Liver (tissue), 9 donors: ENCODE results near the gene THOC7. TPM values are rescaled to one million over a fixed set of nuclear protein-coding genes. Genes with fewer than 3 reads are reported as not detected.

Source experiments
- DNase-seq: peaks from one replicate; pipeline ENCODE4 v3.0.0-alpha.2; 2017; ENCODE audit warnings: low spot score
- H3K27ac ChIP-seq, 2 donors: one replicate each; pipeline ENCODE4 v1.7.0; 2013; ENCODE audit warnings: inconsistent platforms in 2 of 2, low read length in 2 of 2, control low read depth in 1 of 2, low read depth in 1 of 2, mild to moderate bottlenecking in 1 of 2
- H3K27me3 ChIP-seq, 4 donors: one replicate each; pipeline versions ENCODE4 v1.6.1 to v1.7.0; 2013; ENCODE audit warnings: low read length in 3 of 4, inconsistent platforms in 1 of 4, mild to moderate bottlenecking in 1 of 4, moderate library complexity in 1 of 4; ENCODE audit not compliant: control insufficient read depth in 4 of 4, insufficient read depth in 4 of 4
- H3K36me3 ChIP-seq, 4 donors: one replicate each; pipeline versions ENCODE4 v1.6.1 to v1.7.0; 2013; ENCODE audit warnings: low read length in 3 of 4, mild to moderate bottlenecking in 3 of 4, low read depth in 1 of 4, moderate library complexity in 1 of 4; ENCODE audit not compliant: control insufficient read depth in 4 of 4, insufficient read depth in 3 of 4
- H3K4me1 ChIP-seq, 4 donors: one replicate each; pipeline versions ENCODE4 v1.6.1 to v1.7.0; 2013; ENCODE audit warnings: low read length in 3 of 4, mild to moderate bottlenecking in 3 of 4, moderate library complexity in 1 of 4; ENCODE audit not compliant: control insufficient read depth in 4 of 4, insufficient read depth in 4 of 4
- H3K4me3 ChIP-seq, 3 donors: one replicate each; pipeline versions ENCODE4 v1.6.1 to v1.7.0; 2013; ENCODE audit warnings: low read length in 3 of 3, control low read depth in 1 of 3, low read depth in 1 of 3, mild to moderate bottlenecking in 1 of 3
- H3K9ac ChIP-seq, 2 donors: one replicate each; pipeline ENCODE4 v1.7.0; 2013; ENCODE audit warnings: low read length in 2 of 2, mild to moderate bottlenecking in 2 of 2, moderate library complexity in 2 of 2, control low read depth in 1 of 2, low read depth in 1 of 2
- H3K9me3 ChIP-seq, 4 donors: one replicate each; pipeline versions ENCODE4 v1.6.1 to v1.7.0; 2013; ENCODE audit warnings: low read length in 3 of 4; ENCODE audit not compliant: control insufficient read depth in 4 of 4
- ATF3 ChIP-seq: IDR thresholded peaks from 2 replicates; pipeline ENCODE4 v1.6.1; 2016; ENCODE audit warnings: antibody characterized with exemption
- FOXA1 ChIP-seq: IDR thresholded peaks from 2 replicates; pipeline ENCODE4 v1.6.1; 2016; ENCODE audit warnings: antibody characterized with exemption
- FOXA2 ChIP-seq: IDR thresholded peaks from 2 replicates; pipeline ENCODE4 v1.6.1; 2016; ENCODE audit warnings: antibody characterized with exemption
- GABPA ChIP-seq, 2 donors: IDR thresholded peaks in 1 of 2; conservative IDR thresholded peaks in 1 of 2; 2 replicates each; pipeline ENCODE4 v1.6.1; 2016; ENCODE audit warnings: antibody characterized with exemption in 2 of 2, mild to moderate bottlenecking in 1 of 2, moderate library complexity in 1 of 2
- HNF4A ChIP-seq, 2 donors: conservative IDR thresholded peaks; 2 replicates each; pipeline ENCODE4 v1.6.1; 2016; ENCODE audit warnings: antibody characterized with exemption in 2 of 2, mild to moderate bottlenecking in 2 of 2
- JUND ChIP-seq, 2 donors: IDR thresholded peaks; 2 replicates each; pipeline ENCODE4 v1.6.1; 2016; ENCODE audit warnings: antibody characterized with exemption in 2 of 2
- MAX ChIP-seq: IDR thresholded peaks from 2 replicates; pipeline ENCODE4 v1.6.1; 2016; ENCODE audit warnings: antibody characterized with exemption
- NR2F2 ChIP-seq: IDR thresholded peaks from 2 replicates; pipeline ENCODE4 v1.6.1; 2016; ENCODE audit warnings: antibody characterized with exemption
- RAD21 ChIP-seq, 2 donors: IDR thresholded peaks; 2 replicates each; pipeline ENCODE4 v1.6.1; 2016; ENCODE audit warnings: antibody characterized with exemption in 2 of 2, mild to moderate bottlenecking in 2 of 2
- REST ChIP-seq: IDR thresholded peaks from 2 replicates; pipeline ENCODE4 v1.6.1; 2016; ENCODE audit warnings: antibody characterized with exemption, mild to moderate bottlenecking
- RXRA ChIP-seq, 2 donors: IDR thresholded peaks; 2 replicates each; pipeline ENCODE4 v1.6.1; 2017 to 2018; ENCODE audit warnings: antibody characterized with exemption in 2 of 2, mild to moderate bottlenecking in 1 of 2
- SP1 ChIP-seq: IDR thresholded peaks from 2 replicates; pipeline ENCODE4 v1.6.1; 2018; ENCODE audit warnings: antibody characterized with exemption, mild to moderate bottlenecking
- YY1 ChIP-seq: IDR thresholded peaks from 2 replicates; pipeline ENCODE4 v1.6.1; 2016; ENCODE audit warnings: antibody characterized with exemption, mild to moderate bottlenecking
- ZBTB33 ChIP-seq: IDR thresholded peaks from 2 replicates; pipeline ENCODE4 v1.6.1; 2016; ENCODE audit warnings: antibody characterized with exemption
- WGBS: extraction: QIAGEN DNeasy Blood & Tissue Kit; methylation state at CpG from one replicate; pipeline ENCODE4 v1.1.7; 2013; 5-methylcytosine and 5-hydroxymethylcytosine counted together
- polyA plus RNA-seq, 2 donors: library from polyadenylated mRNA; stranded (reverse) in 1 of 2; unstranded in 1 of 2; fragments of 200-250 nt in 1 of 2; fragments of >200 nt in 1 of 2; fragmentation: Nextera tagmentation in 1 of 2; extraction: Ambion mirVana in 1 of 2; gene quantifications; one replicate each; pipeline versions ENCODE4 v1.2.1 to v1.2.3, GENCODE V29; 2013 to 2015
- total RNA-seq, 2 donors: library from RNA; depleted of rRNA; stranded (reverse); fragments of >200 nt; gene quantifications; one replicate each; pipeline ENCODE4 v1.2.3, GENCODE V29; 2014
- donor health status: healthy.
- donor health status: healthy.
- donor health status: healthy.
- donor health status: healthy.
- donor health status: healthy.

THOC7 gene
- total and polyA plus RNA-seq, 4 donors = 11.7 to 38.6 (median 23.0) TPM

GRCh38 chr3:63830526-63830925, 33.1 kb downstream of the THOC7 start:
- no peak for TF ChIP-seq MAX
- TF ChIP-seq HNF4A (conservative IDR thresholded peaks at IDR 0.05) = no peak
- no peak for TF ChIP-seq RAD21 (IDR thresholded peaks at IDR 0.05)
- no peak for TF ChIP-seq FOXA2
- TF ChIP-seq ZBTB33 = no peak
- TF ChIP-seq ATF3 = no peak
- no peak for TF ChIP-seq JUND (IDR thresholded peaks at IDR 0.05)
- no peak for TF ChIP-seq SP1
- no peak for TF ChIP-seq FOXA1
- TF ChIP-seq REST = no peak
- Histone ChIP-seq H3K36me3 (peaks cover 0 to 34% (median 24%) of the 10 kb centered on the region in 4 donors), H3K27ac (no peak overlapping the region), H3K27me3 (no peaks in the 10 kb centered on the region), H3K4me1 (no peaks in the 10 kb centered on the region), H3K9ac (no peak overlapping the region), H3K9me3 (no peaks in the 10 kb centered on the region), H3K4me3 (no peak overlapping the region)
- WGBS = 94% methylated on average over 6 of the region's 6 CpGs
- no peak for DNase-seq

GRCh38 chr3:63824309-63824708, 39.3 kb downstream of the THOC7 start:
- Histone ChIP-seq H3K9me3 (no peaks in the 10 kb centered on the region), H3K27me3 (no peaks in the 10 kb centered on the region), H3K4me3 (no peak overlapping the region), H3K9ac (no peak overlapping the region), H3K4me1 (no peaks in the 10 kb centered on the region), H3K36me3 (peaks cover 0 to 3% (median 0%) of the 10 kb centered on the region in 4 donors), H3K27ac (no peak overlapping the region)
- no peak for TF ChIP-seq RAD21 (IDR thresholded peaks at IDR 0.05)
- no peak for TF ChIP-seq YY1
- no peak for TF ChIP-seq ATF3
- no peak for TF ChIP-seq ZBTB33
- TF ChIP-seq FOXA2 = no peak
- TF ChIP-seq MAX = no peak
- no peak for TF ChIP-seq GABPA (IDR thresholded peaks at IDR 0.05 in 1 of 2, conservative IDR thresholded peaks at IDR 0.05 in 1 of 2)
- TF ChIP-seq NR2F2 = no peak
- no peak for TF ChIP-seq RXRA (IDR thresholded peaks at IDR 0.05)
- TF ChIP-seq HNF4A (conservative IDR thresholded peaks at IDR 0.05) = no peak
- no peak for TF ChIP-seq FOXA1
- 88% methylated on average over 4 of the region's 4 CpGs for WGBS
- DNase-seq = no peak
